GM21529 (cell line): ENCODE measurements around the gene CPEB3.
"Not testable (repeated sequence)": the region's sequence is repeated elsewhere in the genome, so short reads cannot be mapped to it uniquely, and the experiment has no call there.

Source experiments
- ATAC-seq: cut with Tn5 transposase; IDR thresholded peaks from one replicate; pipeline ENCODE4 v1.9.1; 2021; ENCODE audit not compliant: unreplicated experiment

The CPEB3 gene

GRCh38 chr10:92052741-92053140 is 238.1 kb downstream of the CPEB3 start:
- no peak for ATAC-seq

GRCh38 chr10:92052088-92052487 is 238.8 kb downstream of the CPEB3 start:
- ATAC-seq = no peak

GRCh38 chr10:92047215-92047614 is 243.7 kb downstream of the CPEB3 start:
- ATAC-seq = no peak

- no peak for ATAC-seq
Observed at GRCh38 chr10:92045641-92046106, 245.2 kb downstream of the CPEB3 start.

GRCh38 chr10:92042541-92042940 is 248.3 kb downstream of the CPEB3 start:
- no peak for ATAC-seq

GRCh38 chr10:92038949-92039348 is 251.9 kb downstream of the CPEB3 start:
- no peak for ATAC-seq

GRCh38 chr10:92033070-92033469 is 257.8 kb downstream of the CPEB3 start:
- not testable (repeated sequence) for ATAC-seq

- ATAC-seq = no peak
Observed at GRCh38 chr10:92031580-92031979, 259.3 kb downstream of the CPEB3 start.

- ATAC-seq = no peak
Observed at GRCh38 chr10:92027141-92027540, 263.7 kb downstream of the CPEB3 start.

GRCh38 chr10:92025340-92025739 is 265.5 kb downstream of the CPEB3 start:
- ATAC-seq = not testable (repeated sequence)

GRCh38 chr10:92024700-92025099 is 266.2 kb downstream of the CPEB3 start:
- ATAC-seq = no peak

GRCh38 chr10:92014620-92015019 is 276.3 kb downstream of the CPEB3 start:
- ATAC-seq = no peak

- ATAC-seq = no peak
Observed at GRCh38 chr10:92011560-92012214, 279.2 kb downstream of the CPEB3 start.

GRCh38 chr10:92010047-92010735 is 280.7 kb downstream of the CPEB3 start:
- ATAC-seq = no peak

- no peak for ATAC-seq
Observed at GRCh38 chr10:92009445-92009844, 281.4 kb downstream of the CPEB3 start.

- no peak for ATAC-seq
Observed at GRCh38 chr10:92005978-92006377, 284.9 kb downstream of the CPEB3 start.

GRCh38 chr10:92003258-92003657 is 287.6 kb downstream of the CPEB3 start:
- no peak for ATAC-seq

- no peak for ATAC-seq
Observed at GRCh38 chr10:92001995-92002394, 288.9 kb downstream of the CPEB3 start.

- no peak for ATAC-seq
Observed at GRCh38 chr10:92001581-92001980, 289.3 kb downstream of the CPEB3 start.
